H9 (cell line): Measurements from ENCODE around the gene LCE5A. TPM values are rescaled to one million over a fixed set of nuclear protein-coding genes. Genes with fewer than 3 reads are reported as not detected.

Experiments used
- DNase-seq: peaks from one replicate; pipeline ENCODE4 v3.0.0-alpha.2; 2017
- H2AFZ ChIP-seq: one replicate; pipeline ENCODE4 v1.6.1; 2013; ENCODE audit warnings: mild to moderate bottlenecking, low read length, control low read depth, moderate library complexity
- H2AK5ac ChIP-seq: 2 replicates; pipeline ENCODE4 v1.6.1; 2013; ENCODE audit warnings: low read length, control low read depth, mixed read lengths; ENCODE audit not compliant: insufficient read length
- H2BK120ac ChIP-seq: one replicate; pipeline ENCODE4 v1.6.1; 2013; ENCODE audit warnings: low read depth, mild to moderate bottlenecking, low read length, control low read depth, inconsistent platforms; ENCODE audit not compliant: poor library complexity, severe bottlenecking
- H2BK12ac ChIP-seq: 2 replicates; pipeline ENCODE4 v1.6.1; 2013; ENCODE audit warnings: low read length, control low read depth, mixed read lengths, low read depth; ENCODE audit not compliant: insufficient read length
- H2BK15ac ChIP-seq: 2 replicates; pipeline ENCODE4 v1.6.1; 2013; ENCODE audit warnings: low read depth, low read length, control low read depth
- H2BK20ac ChIP-seq: one replicate; pipeline ENCODE4 v1.6.1; 2013; ENCODE audit warnings: low read depth, mild to moderate bottlenecking, low read length, control low read depth, inconsistent platforms; ENCODE audit not compliant: poor library complexity, severe bottlenecking
- H2BK5ac ChIP-seq: 2 replicates; pipeline ENCODE4 v1.6.1; 2013; ENCODE audit warnings: low read length, control low read depth, mixed read lengths; ENCODE audit not compliant: insufficient read length
- H3K14ac ChIP-seq: 2 replicates; pipeline ENCODE4 v1.6.1; 2013; ENCODE audit warnings: low read length, control low read depth; ENCODE audit not compliant: insufficient read depth
- H3K18ac ChIP-seq: 2 replicates; pipeline ENCODE4 v1.6.1; 2013; ENCODE audit warnings: low read depth, mild to moderate bottlenecking, mixed read lengths, low read length, control low read depth; ENCODE audit not compliant: insufficient read length
- H3K23ac ChIP-seq: 2 replicates; pipeline ENCODE4 v1.6.1; 2013; ENCODE audit warnings: low read length, control low read depth, mixed read lengths, low read depth; ENCODE audit not compliant: insufficient read length
- H3K23me2 ChIP-seq: 2 replicates; pipeline ENCODE4 v1.6.1; 2013; ENCODE audit warnings: low read depth, mild to moderate bottlenecking, mixed read lengths, low read length, control low read depth; ENCODE audit not compliant: insufficient read length, poor library complexity, severe bottlenecking
- H3K27ac ChIP-seq: 2 replicates; pipeline ENCODE4 v1.5.1; 2013; ENCODE audit warnings: low read length, control low read depth, mixed read lengths, low read depth; ENCODE audit not compliant: insufficient read length
- H3K27me3 ChIP-seq: 2 replicates; pipeline ENCODE4 v1.6.1; 2013; ENCODE audit warnings: low read length, control low read depth, inconsistent platforms; ENCODE audit not compliant: insufficient read depth
- H3K4ac ChIP-seq: 2 replicates; pipeline ENCODE4 v1.6.1; 2013; ENCODE audit warnings: low read depth, mild to moderate bottlenecking, control low read depth, inconsistent platforms, low read length, moderate library complexity
- H3K4me1 ChIP-seq: 2 replicates; pipeline ENCODE4 v1.6.1; 2013; ENCODE audit warnings: low read length, control low read depth, inconsistent platforms; ENCODE audit not compliant: insufficient read depth
- H3K4me2 ChIP-seq: 2 replicates; pipeline ENCODE4 v1.6.1; 2013; ENCODE audit warnings: low read length, control low read depth, mixed read lengths; ENCODE audit not compliant: insufficient read length, insufficient read depth
- H3K56ac ChIP-seq: 2 replicates; pipeline ENCODE4 v1.6.1; 2013; ENCODE audit warnings: low read depth, mild to moderate bottlenecking, mixed read lengths, low read length, control low read depth; ENCODE audit not compliant: insufficient read length
- H3K79me1 ChIP-seq: 2 replicates; pipeline ENCODE4 v1.6.1; 2013; ENCODE audit warnings: low read depth, mild to moderate bottlenecking, moderate library complexity, low read length, control low read depth, inconsistent platforms; ENCODE audit not compliant: insufficient read depth, poor library complexity, severe bottlenecking
- H3K79me2 ChIP-seq: 2 replicates; pipeline ENCODE4 v1.6.1; 2013; ENCODE audit warnings: low read length, control low read depth, inconsistent platforms; ENCODE audit not compliant: insufficient read depth
- H3K9ac ChIP-seq: 2 replicates; pipeline ENCODE4 v1.6.1; 2013; ENCODE audit warnings: low read length, control low read depth, mixed read lengths; ENCODE audit not compliant: insufficient read length; ENCODE audit errors: extremely low read depth
- H3K9me3 ChIP-seq: one replicate; pipeline ENCODE4 v1.6.1; 2013; ENCODE audit warnings: low read depth, low read length, inconsistent platforms; ENCODE audit not compliant: control insufficient read depth
- H3T11ph ChIP-seq: one replicate; pipeline ENCODE4 v1.6.1; 2013; ENCODE audit warnings: mild to moderate bottlenecking, low read length, control low read depth, inconsistent platforms
- H4K20me1 ChIP-seq: one replicate; pipeline ENCODE4 v1.6.1; 2013; ENCODE audit not compliant: control insufficient read depth, insufficient read length, insufficient read depth
- H4K5ac ChIP-seq: 2 replicates; pipeline ENCODE4 v1.6.1; 2013; ENCODE audit warnings: low read depth, mild to moderate bottlenecking, mixed read lengths, low read length, control low read depth; ENCODE audit not compliant: insufficient read length
- H4K8ac ChIP-seq: replicated peaks from 2 replicates; pipeline ENCODE4 v1.6.1; 2013; ENCODE audit warnings: low read length, control low read depth, mixed read lengths, low read depth; ENCODE audit not compliant: insufficient read length
- H4K91ac ChIP-seq: 2 replicates; pipeline ENCODE4 v1.6.1; 2013; ENCODE audit warnings: low read depth, mild to moderate bottlenecking, moderate library complexity, mixed read lengths, low read length, control low read depth; ENCODE audit not compliant: insufficient read length
- H3K27ac Mint-ChIP-seq, 3 experiments: 2 replicates in 2 of 3; 3 replicates in 1 of 3; pipeline ENCODE4 v1.8.0; 2020 to 2021; ENCODE audit warnings: mixed read lengths in 3 of 3, mild to moderate bottlenecking in 1 of 3, moderate library complexity in 1 of 3
- H3K27me3 Mint-ChIP-seq: 2 replicates; pipeline ENCODE4 v1.8.0; 2021; ENCODE audit warnings: low read depth, mild to moderate bottlenecking, moderate library complexity, mixed read lengths
- H3K36me3 Mint-ChIP-seq, 3 experiments: 2 replicates in 2 of 3; 3 replicates in 1 of 3; pipeline ENCODE4 v1.8.0; 2020 to 2021; ENCODE audit warnings: low read depth in 3 of 3, mixed read lengths in 3 of 3; ENCODE audit not compliant: insufficient read depth in 1 of 3
- H3K4me1 Mint-ChIP-seq, 2 experiments: 2 replicates each; pipeline ENCODE4 v1.8.0; 2020; ENCODE audit warnings: mixed read lengths in 2 of 2
- H3K4me3 Mint-ChIP-seq, 2 experiments: 2 replicates in 1 of 2; 3 replicates in 1 of 2; pipeline ENCODE4 v1.8.0; 2020 to 2021; ENCODE audit warnings: mild to moderate bottlenecking in 2 of 2, mixed read lengths in 2 of 2, moderate library complexity in 1 of 2
- H3K9me3 Mint-ChIP-seq, 2 experiments: 2 replicates in 1 of 2; 3 replicates in 1 of 2; pipeline ENCODE4 v1.8.0; 2020; ENCODE audit warnings: mild to moderate bottlenecking in 2 of 2, mixed read lengths in 2 of 2, moderate library complexity in 1 of 2
- WGBS: extraction: QIAGEN DNeasy Blood & Tissue Kit; methylation state at CpG from one replicate; pipeline ENCODE4 v1.1.7; 2013; ENCODE audit warnings: missing lambda C conversion rate, low lambda C conversion rate, mixed read lengths; ENCODE audit not compliant: insufficient read length; ENCODE audit errors: extremely low coverage; 5-methylcytosine and 5-hydroxymethylcytosine counted together
- total RNA-seq: library from RNA; stranded (reverse); gene quantifications from 2 replicates; pipeline ENCODE4 v1.2.1, GENCODE V29; 2021
- TF ChIP-seq, protein P1 (sequence below): fragments of 200-600 bp; sonication (generic); conservative IDR thresholded peaks from 3 replicates; pipeline ENCODE4 v1.8.0; 2021; ENCODE audit warnings: antibody characterized with exemption, mild to moderate bottlenecking

The LCE5A gene
- total RNA-seq, 1 experiment from 2014 or later: not detected

DNA sequence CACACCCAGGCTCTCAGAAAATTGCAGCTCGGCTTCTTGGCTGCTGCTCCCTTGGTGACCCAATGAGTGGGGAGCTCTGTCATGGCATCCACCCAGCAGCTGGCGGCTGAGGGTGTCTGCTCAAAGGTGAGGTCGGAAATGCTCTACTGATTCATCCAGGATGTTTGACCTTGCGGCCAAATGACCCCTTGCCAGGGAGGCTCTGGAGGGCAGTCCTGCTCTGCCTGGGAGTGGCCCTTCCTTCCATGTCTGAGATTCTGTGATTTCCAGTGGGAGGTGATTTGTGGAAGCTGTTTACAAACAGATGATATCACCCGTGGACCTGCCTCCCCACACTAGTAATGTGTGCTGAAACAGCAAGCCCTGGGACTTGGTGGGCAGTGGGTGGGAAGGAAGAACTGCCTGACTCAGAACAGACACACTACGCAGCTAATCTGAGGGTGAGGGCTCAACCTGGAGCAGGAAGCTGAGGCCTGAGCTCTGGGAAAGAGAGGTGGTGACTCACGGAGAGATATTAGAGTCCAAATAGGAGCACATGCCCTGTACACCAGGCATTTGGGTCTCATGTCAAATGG lies 6.7 kb downstream of the LCE5A start:
- Histone ChIP-seq H2BK12ac (no peak overlapping the region), H2BK20ac (no peak overlapping the region), H3K4me2 (no peak overlapping the region), H3K4me1 (no peaks in the 10 kb centered on the region), H3K23me2 (no peaks in the 10 kb centered on the region), H3K14ac (no peak overlapping the region), H4K20me1 (no peaks in the 10 kb centered on the region), H3K79me1 (no peaks in the 10 kb centered on the region), H2AK5ac (no peak overlapping the region), H4K91ac (no peak overlapping the region), H4K8ac (no peak overlapping the region), H3K9ac (no peak overlapping the region), H3K18ac (no peak overlapping the region), H3K9me3 (peaks cover 95% of the 10 kb centered on the region), H2BK120ac (no peak overlapping the region), H3K4ac (no peak overlapping the region), H3K27me3 (no peaks in the 10 kb centered on the region), H2BK5ac (no peak overlapping the region), H3T11ph (no peak overlapping the region), H3K23ac (no peak overlapping the region), H2BK15ac (no peak overlapping the region), H3K56ac (no peak overlapping the region), H2AFZ (no peak overlapping the region), H4K5ac (no peak overlapping the region), H3K27ac (no peak overlapping the region), H3K79me2 (no peaks in the 10 kb centered on the region)
- WGBS: no CpG with 5 or more reads among the region's 7 CpGs
- Mint-ChIP-seq H3K27me3 (no peaks in the 10 kb centered on the region; the same call in 1 of the 2 replicates), H3K4me1 (no peaks in the 10 kb centered on the region), H3K36me3 (peaks cover 0 to 23% (median 9%) of the 10 kb centered on the region in 3 experiments; a peak in 5 of 7 replicates), H3K27ac (no peak overlapping the region), H3K4me3 (no peak overlapping the region), H3K9me3 (peaks cover 52 to 59% of the 10 kb centered on the region in 2 experiments)
- TF ChIP-seq, protein P1, sequence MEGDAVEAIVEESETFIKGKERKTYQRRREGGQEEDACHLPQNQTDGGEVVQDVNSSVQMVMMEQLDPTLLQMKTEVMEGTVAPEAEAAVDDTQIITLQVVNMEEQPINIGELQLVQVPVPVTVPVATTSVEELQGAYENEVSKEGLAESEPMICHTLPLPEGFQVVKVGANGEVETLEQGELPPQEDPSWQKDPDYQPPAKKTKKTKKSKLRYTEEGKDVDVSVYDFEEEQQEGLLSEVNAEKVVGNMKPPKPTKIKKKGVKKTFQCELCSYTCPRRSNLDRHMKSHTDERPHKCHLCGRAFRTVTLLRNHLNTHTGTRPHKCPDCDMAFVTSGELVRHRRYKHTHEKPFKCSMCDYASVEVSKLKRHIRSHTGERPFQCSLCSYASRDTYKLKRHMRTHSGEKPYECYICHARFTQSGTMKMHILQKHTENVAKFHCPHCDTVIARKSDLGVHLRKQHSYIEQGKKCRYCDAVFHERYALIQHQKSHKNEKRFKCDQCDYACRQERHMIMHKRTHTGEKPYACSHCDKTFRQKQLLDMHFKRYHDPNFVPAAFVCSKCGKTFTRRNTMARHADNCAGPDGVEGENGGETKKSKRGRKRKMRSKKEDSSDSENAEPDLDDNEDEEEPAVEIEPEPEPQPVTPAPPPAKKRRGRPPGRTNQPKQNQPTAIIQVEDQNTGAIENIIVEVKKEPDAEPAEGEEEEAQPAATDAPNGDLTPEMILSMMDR: no peak
- no peak for DNase-seq
